Measurements from ENCODE around the gene TMEM272. TPM values are rescaled to one million over a fixed set of nuclear protein-coding genes. Genes with fewer than 3 reads are reported as not detected.

TMEM272 gene
- total and polyA plus RNA-seq, 2 of the 13 experiments (the other 11 are each of a cell fraction or from before 2014, with no cell fraction given), result 0.37 to 0.62 TPM

DNA sequence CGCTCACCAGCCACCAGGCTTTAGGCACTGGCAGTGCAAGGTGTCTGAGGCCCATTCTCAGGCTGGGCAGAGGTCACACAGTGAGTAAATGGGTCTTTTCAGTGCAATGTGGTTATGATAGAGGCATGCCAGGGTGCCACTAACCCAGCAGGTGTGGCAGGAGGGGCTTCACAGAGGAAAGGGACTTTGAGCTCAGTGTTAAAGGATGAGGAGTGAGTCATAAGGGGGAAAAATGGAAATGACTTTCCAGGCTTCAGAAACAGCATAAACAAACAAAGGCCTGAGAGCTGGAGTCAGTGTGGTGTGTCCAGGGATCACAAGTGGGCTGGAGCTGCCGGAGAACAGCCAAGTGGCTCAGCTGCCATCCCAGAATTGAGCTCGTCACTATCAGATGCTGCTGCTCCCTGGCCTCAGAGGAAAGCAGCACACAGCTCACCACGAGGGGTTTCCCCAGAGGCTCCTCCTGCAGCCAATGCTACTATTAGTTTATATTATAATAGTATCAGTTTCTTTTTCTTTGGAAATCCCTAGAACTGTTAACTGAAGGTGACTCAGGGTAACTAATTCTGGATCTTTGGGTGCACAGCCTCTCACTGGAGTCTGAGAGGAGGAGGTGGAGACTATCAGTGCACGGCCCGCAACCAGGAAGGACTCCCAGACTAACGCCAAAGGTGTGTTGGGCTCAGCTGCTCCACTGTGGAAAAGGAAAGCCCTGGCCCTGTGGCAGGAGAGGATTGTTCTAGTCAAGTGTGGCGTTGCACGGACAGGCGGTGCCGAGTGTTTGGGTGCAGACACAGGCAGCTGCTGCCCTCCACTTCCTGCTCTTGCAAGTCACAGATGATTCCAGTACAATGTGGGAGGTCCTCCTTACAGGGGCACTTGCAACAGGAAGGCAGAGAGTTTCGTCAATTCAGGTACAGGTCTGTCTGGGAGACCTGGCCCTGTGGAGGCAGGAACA is 80.5 kb downstream of the TMEM272 start (continued):
- TF ChIP-seq ZBTB7A (CRISPR knock-in tag; IDR thresholded peaks at IDR 0.05) (no peak), HNF4A (CRISPR knock-in tag; IDR thresholded peaks at IDR 0.05) (peak; percentile 78), ZNF562 (CRISPR knock-in tag; IDR thresholded peaks at IDR 0.05; ENCODE audit: borderline replicate concordance) (no peak), NR2F1 (CRISPR knock-in tag; IDR thresholded peaks at IDR 0.05) (0 out of 4 replicates have a peak, but pooled peaks of 1 of the 2 experiments have one; percentile 28), ZNF816 (CRISPR knock-in tag; IDR thresholded peaks at IDR 0.05; ENCODE audit: borderline replicate concordance) (no peak), ETS1 (CRISPR knock-in tag; IDR thresholded peaks at IDR 0.05) (no peak), ARID2 (CRISPR knock-in tag; IDR thresholded peaks at IDR 0.05; ENCODE audit: borderline replicate concordance) (no peak), RXRB (CRISPR knock-in tag; IDR thresholded peaks at IDR 0.05; ENCODE audit: borderline replicate concordance) (peak; percentile 77), ZNF329 (CRISPR knock-in tag; IDR thresholded peaks at IDR 0.05; ENCODE audit: low read depth) (no peak), ZNF574 (CRISPR knock-in tag; IDR thresholded peaks at IDR 0.05) (0 out of 2 replicates have a peak, but pooled peaks have one; percentile 40), ZNF749 (CRISPR knock-in tag; IDR thresholded peaks at IDR 0.05; ENCODE audit: borderline replicate concordance) (no peak), GLMP (CRISPR knock-in tag; IDR thresholded peaks at IDR 0.05; ENCODE audit: borderline replicate concordance) (no peak), CENPT (CRISPR knock-in tag; IDR thresholded peaks at IDR 0.05; ENCODE audit: low read depth) (no peak)
- TF ChIP-seq, protein P1, sequence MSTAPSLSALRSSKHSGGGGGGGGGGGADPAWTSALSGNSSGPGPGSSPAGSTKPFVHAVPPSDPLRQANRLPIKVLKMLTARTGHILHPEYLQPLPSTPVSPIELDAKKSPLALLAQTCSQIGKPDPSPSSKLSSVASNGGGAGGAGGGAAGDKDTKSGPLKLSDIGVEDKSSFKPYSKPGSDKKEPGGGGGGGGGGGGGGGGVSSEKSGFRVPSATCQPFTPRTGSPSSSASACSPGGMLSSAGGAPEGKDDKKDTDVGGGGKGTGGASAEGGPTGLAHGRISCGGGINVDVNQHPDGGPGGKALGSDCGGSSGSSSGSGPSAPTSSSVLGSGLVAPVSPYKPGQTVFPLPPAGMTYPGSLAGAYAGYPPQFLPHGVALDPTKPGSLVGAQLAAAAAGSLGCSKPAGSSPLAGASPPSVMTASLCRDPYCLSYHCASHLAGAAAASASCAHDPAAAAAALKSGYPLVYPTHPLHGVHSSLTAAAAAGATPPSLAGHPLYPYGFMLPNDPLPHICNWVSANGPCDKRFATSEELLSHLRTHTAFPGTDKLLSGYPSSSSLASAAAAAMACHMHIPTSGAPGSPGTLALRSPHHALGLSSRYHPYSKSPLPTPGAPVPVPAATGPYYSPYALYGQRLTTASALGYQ (CRISPR knock-in tag; IDR thresholded peaks at IDR 0.05), result 0 out of 2 replicates have a peak, but pooled peaks have one; percentile 20
- TF ChIP-seq, protein P2, sequence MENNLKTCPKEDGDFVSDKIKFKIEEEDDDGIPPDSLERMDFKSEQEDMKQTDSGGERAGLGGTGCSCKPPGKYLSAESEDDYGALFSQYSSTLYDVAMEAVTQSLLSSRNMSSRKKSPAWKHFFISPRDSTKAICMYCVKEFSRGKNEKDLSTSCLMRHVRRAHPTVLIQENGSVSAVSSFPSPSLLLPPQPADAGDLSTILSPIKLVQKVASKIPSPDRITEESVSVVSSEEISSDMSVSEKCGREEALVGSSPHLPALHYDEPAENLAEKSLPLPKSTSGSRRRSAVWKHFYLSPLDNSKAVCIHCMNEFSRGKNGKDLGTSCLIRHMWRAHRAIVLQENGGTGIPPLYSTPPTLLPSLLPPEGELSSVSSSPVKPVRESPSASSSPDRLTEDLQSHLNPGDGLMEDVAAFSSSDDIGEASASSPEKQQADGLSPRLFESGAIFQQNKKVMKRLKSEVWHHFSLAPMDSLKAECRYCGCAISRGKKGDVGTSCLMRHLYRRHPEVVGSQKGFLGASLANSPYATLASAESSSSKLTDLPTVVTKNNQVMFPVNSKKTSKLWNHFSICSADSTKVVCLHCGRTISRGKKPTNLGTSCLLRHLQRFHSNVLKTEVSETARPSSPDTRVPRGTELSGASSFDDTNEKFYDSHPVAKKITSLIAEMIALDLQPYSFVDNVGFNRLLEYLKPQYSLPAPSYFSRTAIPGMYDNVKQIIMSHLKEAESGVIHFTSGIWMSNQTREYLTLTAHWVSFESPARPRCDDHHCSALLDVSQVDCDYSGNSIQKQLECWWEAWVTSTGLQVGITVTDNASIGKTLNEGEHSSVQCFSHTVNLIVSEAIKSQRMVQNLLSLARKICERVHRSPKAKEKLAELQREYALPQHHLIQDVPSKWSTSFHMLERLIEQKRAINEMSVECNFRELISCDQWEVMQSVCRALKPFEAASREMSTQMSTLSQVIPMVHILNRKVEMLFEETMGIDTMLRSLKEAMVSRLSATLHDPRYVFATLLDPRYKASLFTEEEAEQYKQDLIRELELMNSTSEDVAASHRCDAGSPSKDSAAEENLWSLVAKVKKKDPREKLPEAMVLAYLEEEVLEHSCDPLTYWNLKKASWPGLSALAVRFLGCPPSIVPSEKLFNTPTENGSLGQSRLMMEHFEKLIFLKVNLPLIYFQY (CRISPR knock-in tag; IDR thresholded peaks at IDR 0.05; ENCODE audit: borderline replicate concordance), result no peak

Data from HepG2 (cell line).